NCI-H2196 treated with DMSO at 0.1 percent for 48 hours (cell line): ENCODE data around the gene RGS6.
"Not testable (repeated sequence)": the region's sequence is repeated elsewhere in the genome, so short reads cannot be mapped to it uniquely, and the experiment has no call there.

Experiments
- DNase-seq: peaks from one replicate; lab custom pipeline; 2025; ENCODE audit not compliant: unreplicated experiment; lab: John Stamatoyannopoulos, UW

RGS6 gene

GRCh38 chr14:71932229-71932981 lies at the start of gene RGS6:
RGS6 (plus strand) TSS chr14:71932429.
- no peak for DNase-seq

GRCh38 chr14:71883094-71883493 lies 49.1 kb upstream of the RGS6 start:
- no peak for DNase-seq

GRCh38 chr14:71885301-71885700 lies 46.9 kb upstream of the RGS6 start:
- DNase-seq = no peak

- not testable (repeated sequence) for DNase-seq
Measured at GRCh38 chr14:71887802-71888201, 44.4 kb upstream of the RGS6 start.

- DNase-seq = no peak
Measured at GRCh38 chr14:71890541-71890940, 41.7 kb upstream of the RGS6 start.

- no peak for DNase-seq
Measured at GRCh38 chr14:71891185-71891584, 41.0 kb upstream of the RGS6 start.

- DNase-seq = no peak
Measured at GRCh38 chr14:71891970-71892369, 40.3 kb upstream of the RGS6 start.

- DNase-seq = no peak
Measured at GRCh38 chr14:71905031-71905430, 27.2 kb upstream of the RGS6 start.

- DNase-seq = no peak
Measured at GRCh38 chr14:71905860-71906259, 26.4 kb upstream of the RGS6 start.

- DNase-seq = no peak
Measured at GRCh38 chr14:71907793-71908515, 24.3 kb upstream of the RGS6 start.

- no peak for DNase-seq
Measured at GRCh38 chr14:71911669-71912068, 20.6 kb upstream of the RGS6 start.

- DNase-seq = no peak
Measured at GRCh38 chr14:71913342-71913741, 18.9 kb upstream of the RGS6 start.

- no peak for DNase-seq
Measured at GRCh38 chr14:71918955-71919354, 13.3 kb upstream of the RGS6 start.

GRCh38 chr14:71923513-71923912 lies 8.7 kb upstream of the RGS6 start:
- DNase-seq = no peak

- no peak for DNase-seq
Measured at GRCh38 chr14:71931492-71932228, 569 bp upstream of the RGS6 start.

- no peak for DNase-seq
Measured at GRCh38 chr14:71933001-71933587, 865 bp downstream of the RGS6 start.

- not testable (repeated sequence) for DNase-seq
Measured at GRCh38 chr14:71938273-71938672, 6.0 kb downstream of the RGS6 start.

GRCh38 chr14:71939344-71939743 lies 7.1 kb downstream of the RGS6 start:
- DNase-seq = not testable (repeated sequence)

GRCh38 chr14:71940500-71940899 lies 8.3 kb downstream of the RGS6 start:
- not testable (repeated sequence) for DNase-seq

- DNase-seq = not testable (repeated sequence)
Measured at GRCh38 chr14:71941616-71942015, 9.4 kb downstream of the RGS6 start.

- DNase-seq = no peak
Measured at GRCh38 chr14:71942904-71943694, 10.9 kb downstream of the RGS6 start.
